AG09319 (cell line): Measurements from ENCODE around the gene CERS6.
"Not testable (repeated sequence)": the region's sequence is repeated elsewhere in the genome, so short reads cannot be mapped to it uniquely, and the experiment has no call there.

ENCODE experiments used
- DNase-seq: peaks from one replicate; pipeline ENCODE4 v3.0.0-alpha.2; 2010; ENCODE audit warnings: low read depth; ENCODE audit errors: extremely low read depth
- TF ChIP-seq, protein P1 (sequence below): IDR thresholded peaks from 2 replicates; pipeline ENCODE4 v1.5.1; 2011; ENCODE audit warnings: low read depth, mild to moderate bottlenecking, inconsistent platforms, low read length, moderate library complexity

Gene CERS6

DNA sequence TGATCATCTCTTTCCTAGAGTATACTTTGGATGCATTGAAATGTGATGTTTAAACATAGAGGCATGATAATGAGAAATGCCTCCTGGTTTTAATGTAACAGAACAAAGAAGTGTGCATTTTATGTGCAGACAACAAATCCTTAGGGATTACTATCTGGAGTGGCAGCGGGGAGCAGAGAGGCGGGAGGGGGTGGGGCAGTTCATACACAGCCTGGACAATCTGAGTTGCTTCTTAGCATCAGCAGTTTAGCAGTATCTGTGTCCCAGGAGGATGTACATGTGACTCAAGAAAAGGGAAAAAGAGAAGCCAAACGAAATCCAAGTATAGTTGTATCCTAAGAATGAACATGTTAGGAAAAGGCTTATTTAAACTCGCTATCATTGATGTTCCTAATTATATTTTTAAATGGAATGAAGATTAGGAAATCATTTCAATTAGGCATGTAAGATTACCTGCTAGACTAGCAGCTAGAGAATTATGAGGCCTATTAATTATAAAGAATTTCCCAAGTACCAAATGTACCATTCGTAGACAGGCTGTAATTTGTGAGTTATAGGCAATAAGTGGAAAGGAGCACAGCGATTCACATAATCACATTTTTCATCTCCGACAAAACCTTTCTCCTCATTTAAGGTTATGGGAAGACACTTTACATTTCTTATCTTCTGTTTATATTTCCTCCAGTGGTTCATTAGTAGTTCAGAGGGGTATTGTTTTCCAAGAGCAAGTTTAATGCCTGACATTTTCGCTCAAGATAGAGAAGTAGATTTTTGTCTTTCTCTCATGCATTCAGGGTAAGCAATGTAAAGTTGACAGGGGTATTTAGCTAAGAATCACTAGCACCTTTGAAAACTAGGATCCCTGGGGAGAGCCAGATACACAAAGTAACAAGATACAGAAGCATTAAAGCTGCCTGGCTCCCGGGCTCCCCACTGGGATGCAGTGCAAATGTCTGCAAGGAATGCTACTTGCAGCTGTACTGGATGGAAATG lies 205.1 kb downstream of the CERS6 start:
- TF ChIP-seq, protein P1, sequence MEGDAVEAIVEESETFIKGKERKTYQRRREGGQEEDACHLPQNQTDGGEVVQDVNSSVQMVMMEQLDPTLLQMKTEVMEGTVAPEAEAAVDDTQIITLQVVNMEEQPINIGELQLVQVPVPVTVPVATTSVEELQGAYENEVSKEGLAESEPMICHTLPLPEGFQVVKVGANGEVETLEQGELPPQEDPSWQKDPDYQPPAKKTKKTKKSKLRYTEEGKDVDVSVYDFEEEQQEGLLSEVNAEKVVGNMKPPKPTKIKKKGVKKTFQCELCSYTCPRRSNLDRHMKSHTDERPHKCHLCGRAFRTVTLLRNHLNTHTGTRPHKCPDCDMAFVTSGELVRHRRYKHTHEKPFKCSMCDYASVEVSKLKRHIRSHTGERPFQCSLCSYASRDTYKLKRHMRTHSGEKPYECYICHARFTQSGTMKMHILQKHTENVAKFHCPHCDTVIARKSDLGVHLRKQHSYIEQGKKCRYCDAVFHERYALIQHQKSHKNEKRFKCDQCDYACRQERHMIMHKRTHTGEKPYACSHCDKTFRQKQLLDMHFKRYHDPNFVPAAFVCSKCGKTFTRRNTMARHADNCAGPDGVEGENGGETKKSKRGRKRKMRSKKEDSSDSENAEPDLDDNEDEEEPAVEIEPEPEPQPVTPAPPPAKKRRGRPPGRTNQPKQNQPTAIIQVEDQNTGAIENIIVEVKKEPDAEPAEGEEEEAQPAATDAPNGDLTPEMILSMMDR, result no peak
- no peak for DNase-seq

DNA sequence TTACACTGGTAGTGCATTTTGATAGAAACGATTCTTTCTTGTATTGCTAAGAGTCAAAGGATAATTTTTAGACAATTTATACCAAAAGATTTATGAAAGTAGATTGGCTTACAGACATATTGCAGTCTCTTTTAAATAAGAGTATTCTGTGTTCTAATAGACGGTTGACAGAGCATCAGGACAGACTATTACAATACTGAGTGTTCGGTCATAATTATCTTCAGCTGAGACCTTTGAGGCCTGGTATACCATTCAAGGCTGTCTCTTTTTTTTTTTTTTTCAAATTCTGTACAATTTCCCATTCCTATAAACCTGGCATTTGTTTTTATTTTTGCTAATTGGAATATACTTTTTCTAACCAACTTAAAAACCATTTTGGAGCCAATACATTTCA lies 205.8 kb downstream of the CERS6 start:
- no peak for DNase-seq
- TF ChIP-seq, protein P1, result no peak

DNA sequence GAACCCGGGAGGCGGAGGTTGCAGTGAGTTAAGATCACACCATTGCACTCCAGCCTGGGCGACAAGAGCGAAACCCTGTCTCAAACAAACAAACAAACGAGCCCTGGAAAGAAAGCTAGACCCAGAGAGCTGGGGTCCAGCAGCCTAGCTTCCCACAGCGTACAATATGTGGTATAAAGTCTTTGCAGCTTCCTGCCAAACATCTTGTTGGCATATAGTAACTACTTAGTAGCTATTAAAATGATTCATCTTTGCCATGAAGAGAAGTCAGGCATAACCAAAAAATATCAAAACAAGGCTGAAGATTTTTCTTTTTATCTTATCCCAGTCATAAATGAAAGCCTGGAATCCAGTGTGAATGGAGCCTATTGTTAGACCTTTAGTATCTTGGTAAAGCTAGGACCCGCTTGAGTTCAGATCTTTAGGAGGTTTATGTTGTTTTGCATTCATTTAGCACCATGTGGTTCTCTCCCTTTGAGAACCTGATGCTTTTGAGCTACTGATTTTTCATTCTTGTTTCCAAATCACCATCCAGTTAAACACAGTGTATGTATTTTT lies 206.7 kb downstream of the CERS6 start:
- TF ChIP-seq, protein P1, result no peak
- DNase-seq, result no peak

DNA sequence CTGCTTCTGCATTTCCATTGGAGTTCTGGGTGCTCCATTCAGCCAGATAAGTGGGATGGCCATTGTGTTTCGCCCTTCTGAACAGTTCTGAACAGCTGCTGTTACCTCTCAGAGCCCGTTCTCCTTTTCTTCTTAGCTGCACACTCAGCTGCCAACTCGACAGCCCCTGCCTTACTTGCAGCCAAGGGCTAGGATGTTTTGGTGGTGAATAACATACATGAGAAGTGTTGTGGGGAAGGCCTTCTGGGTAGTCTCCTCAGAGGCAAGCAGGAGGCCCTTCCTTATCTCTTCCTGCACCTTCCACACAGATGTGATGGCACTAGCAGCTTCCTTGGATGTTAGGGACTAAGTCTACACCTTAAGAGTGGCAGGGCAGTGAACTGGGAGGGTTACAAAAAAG lies 207.9 kb downstream of the CERS6 start:
- TF ChIP-seq, protein P1, result no peak
- no peak for DNase-seq

- DNase-seq, result not testable (repeated sequence)
Observed at GRCh38 chr2:168664715-168665114, 208.6 kb downstream of the CERS6 start.

DNA sequence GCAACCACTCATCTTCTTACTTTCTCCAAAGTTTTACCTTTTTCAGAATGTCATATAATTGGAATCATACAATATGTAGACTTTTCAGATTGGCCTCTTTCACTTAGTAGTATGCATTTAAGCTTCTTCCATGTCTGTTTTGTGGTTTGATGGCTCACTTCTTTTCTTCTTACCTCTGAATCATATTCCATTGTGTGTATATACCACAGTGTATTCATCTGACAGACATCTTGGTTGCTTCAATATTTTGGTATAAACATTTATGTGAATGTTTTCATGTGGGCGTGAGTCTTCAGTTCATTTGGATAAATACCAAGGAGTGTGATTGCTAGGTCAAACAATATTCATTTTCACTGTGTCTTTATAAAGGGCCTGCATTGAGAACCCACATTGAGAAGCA lies 210.3 kb downstream of the CERS6 start:
- no peak for DNase-seq
- TF ChIP-seq, protein P1, result no peak

DNA sequence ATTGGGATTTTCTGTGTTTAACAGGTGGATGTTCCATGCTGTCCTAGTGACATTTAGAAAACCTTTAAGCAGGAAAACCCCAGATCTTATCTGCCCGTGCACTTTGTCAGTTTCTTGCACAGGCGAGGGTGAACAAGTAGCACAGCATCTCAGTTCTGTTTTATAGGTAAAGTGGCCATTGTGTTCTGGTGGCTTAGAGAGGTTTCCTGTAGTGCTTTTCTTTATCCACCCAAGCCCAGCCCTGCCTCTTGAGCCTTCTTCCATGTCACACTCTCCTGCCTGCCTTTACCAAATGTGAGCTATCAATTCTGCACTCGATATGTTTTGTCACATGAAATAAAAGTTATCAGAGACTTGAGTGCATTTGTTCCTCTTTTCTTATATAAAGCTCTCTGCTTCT lies 211.1 kb downstream of the CERS6 start:
- no peak for DNase-seq
- TF ChIP-seq, protein P1, result no peak
